SK-N-SH treated with all-trans-retinoic acid at 6 μM for 48 hours (cell line): ENCODE measurements around the gene ARHGAP8.

Experiments
- ATAC-seq: fragments of 200-7000 bp; cut with Tn5 transposase; 3 replicates; pipeline ENCODE4 v1.9.1; 2020; ENCODE audit warnings: mild to moderate bottlenecking, moderate library complexity
- ARNTL ChIP-seq: fragments of 450-650 bp; formaldehyde crosslinking; IDR thresholded peaks from 2 replicates; pipeline ENCODE4 v1.5.0; 2020; ENCODE audit warnings: low read depth, mild to moderate bottlenecking, moderate library complexity, borderline replicate concordance
- BACH2 ChIP-seq: fragments of 250-450 bp; sonication (Bioruptor Pico); IDR thresholded peaks from 2 replicates; pipeline ENCODE4 v1.9.0; 2021; ENCODE audit warnings: mild to moderate bottlenecking, borderline replicate concordance
- CSDC2 ChIP-seq: fragments of 250-450 bp; sonication (Bioruptor Pico); IDR thresholded peaks from 2 replicates; pipeline ENCODE4 v1.5.0; 2020; ENCODE audit warnings: mild to moderate bottlenecking, moderate library complexity
- CSRNP3 ChIP-seq: fragments of 250-450 bp; sonication (Bioruptor Pico); IDR thresholded peaks from 2 replicates; pipeline ENCODE4 v1.5.1; 2021; ENCODE audit warnings: mild to moderate bottlenecking, moderate library complexity
- GLIS3 ChIP-seq: fragments of 250-450 bp; sonication (Bioruptor Pico); IDR thresholded peaks from 2 replicates; pipeline ENCODE4 v1.5.0; 2020; ENCODE audit warnings: mild to moderate bottlenecking, moderate library complexity
- ISL1 ChIP-seq: fragments of 250-450 bp; sonication (Bioruptor Pico); IDR thresholded peaks from 2 replicates; pipeline ENCODE4 v2.1.2; 2022; ENCODE audit warnings: mild to moderate bottlenecking, moderate library complexity
- OSR1 ChIP-seq: fragments of 250-450 bp; sonication (Bioruptor Pico); IDR thresholded peaks from 2 replicates; pipeline ENCODE4 v1.8.0; 2022; ENCODE audit warnings: moderate library complexity, mild to moderate bottlenecking, inconsistent platforms
- PATZ1 ChIP-seq: fragments of 250-450 bp; sonication (Bioruptor Pico); IDR thresholded peaks from 2 replicates; pipeline ENCODE4 v1.8.0; 2020; ENCODE audit warnings: mild to moderate bottlenecking, moderate library complexity, borderline replicate concordance
- POU6F1 ChIP-seq: fragments of 250-450 bp; sonication (Bioruptor Pico); IDR thresholded peaks from 2 replicates; pipeline ENCODE4 v1.8.0; 2021; ENCODE audit warnings: low read depth, mild to moderate bottlenecking, moderate library complexity, borderline replicate concordance
- PPARA ChIP-seq: fragments of 250-450 bp; sonication (Bioruptor Pico); IDR thresholded peaks from 2 replicates; pipeline ENCODE4 v1.5.0; 2020; ENCODE audit warnings: mild to moderate bottlenecking, borderline replicate concordance
- RARB ChIP-seq: fragments of 250-450 bp; sonication (Bioruptor Pico); IDR thresholded peaks from 2 replicates; pipeline ENCODE4 v1.8.0; 2021; ENCODE audit warnings: mild to moderate bottlenecking, moderate library complexity
- SNAI2 ChIP-seq: fragments of 250-450 bp; sonication (Bioruptor Pico); IDR thresholded peaks from 2 replicates; pipeline ENCODE4 v1.5.0; 2020; ENCODE audit warnings: mild to moderate bottlenecking, moderate library complexity
- TCF4 ChIP-seq: fragments of 250-450 bp; sonication (Bioruptor Pico); IDR thresholded peaks from 2 replicates; pipeline ENCODE4 v1.8.0; 2021; ENCODE audit warnings: mild to moderate bottlenecking, moderate library complexity, borderline replicate concordance
- TOX ChIP-seq: fragments of 250-450 bp; sonication (Bioruptor Pico); IDR thresholded peaks from 2 replicates; pipeline ENCODE4 v1.8.0; 2021; ENCODE audit warnings: mild to moderate bottlenecking, moderate library complexity, borderline replicate concordance
- TSHZ2 ChIP-seq: fragments of 250-450 bp; sonication (Bioruptor Pico); IDR thresholded peaks from 2 replicates; pipeline ENCODE4 v1.5.0; 2020; ENCODE audit warnings: mild to moderate bottlenecking, moderate library complexity
- ZC3H10 ChIP-seq: fragments of 250-450 bp; sonication (Bioruptor Pico); IDR thresholded peaks from 2 replicates; pipeline ENCODE4 v1.5.1; 2021; ENCODE audit warnings: mild to moderate bottlenecking, moderate library complexity
- ZFP3 ChIP-seq: fragments of 250-450 bp; sonication (Bioruptor Pico); IDR thresholded peaks from 2 replicates; pipeline ENCODE4 v1.5.0; 2020; ENCODE audit warnings: mild to moderate bottlenecking, moderate library complexity
- ZFP30 ChIP-seq: fragments of 450-650 bp; formaldehyde crosslinking; IDR thresholded peaks from 2 replicates; pipeline ENCODE4 v1.5.0; 2022; ENCODE audit warnings: mild to moderate bottlenecking, moderate library complexity
- ZNF565 ChIP-seq: fragments of 450-650 bp; formaldehyde crosslinking; conservative IDR thresholded peaks from 2 replicates; pipeline ENCODE4 v1.5.0; 2020; ENCODE audit warnings: low read depth, mild to moderate bottlenecking, moderate library complexity
- ZNF70 ChIP-seq: fragments of 450-650 bp; formaldehyde crosslinking; IDR thresholded peaks from 2 replicates; pipeline ENCODE4 v1.5.0; 2020; ENCODE audit warnings: mild to moderate bottlenecking, moderate library complexity
- ZNF8 ChIP-seq: fragments of 450-650 bp; formaldehyde crosslinking; IDR thresholded peaks from 2 replicates; pipeline ENCODE4 v1.5.0; 2020; ENCODE audit warnings: mild to moderate bottlenecking, moderate library complexity

The ARHGAP8 gene

GRCh38 chr22:44885806-44886360 is 133.5 kb downstream of the ARHGAP8 start:
- no peak for TF ChIP-seq CSRNP3 (CRISPR knock-in tag)
- TF ChIP-seq ZFP3: no peak
- no peak for TF ChIP-seq ZFP30
- no peak for TF ChIP-seq TSHZ2 (CRISPR knock-in tag)
- TF ChIP-seq SNAI2 (CRISPR knock-in tag): no peak
- no peak for TF ChIP-seq ZNF70 (CRISPR knock-in tag)
- TF ChIP-seq TOX (CRISPR knock-in tag): no peak
- TF ChIP-seq GLIS3 (CRISPR knock-in tag): no peak
- TF ChIP-seq ZNF8 (CRISPR knock-in tag): no peak
- no peak for TF ChIP-seq ARNTL (CRISPR knock-in tag)
- no peak for TF ChIP-seq ZC3H10
- TF ChIP-seq TCF4 (CRISPR knock-in tag): no peak
- no peak for TF ChIP-seq ISL1 (CRISPR knock-in tag)
- TF ChIP-seq BACH2 (CRISPR knock-in tag): no peak
- no peak for ATAC-seq

- ATAC-seq: no peak
- TF ChIP-seq OSR1: no peak
- no peak for TF ChIP-seq PPARA
- TF ChIP-seq CSDC2 (CRISPR knock-in tag): no peak
- no peak for TF ChIP-seq TCF4 (CRISPR knock-in tag)
- no peak for TF ChIP-seq ARNTL (CRISPR knock-in tag)
- no peak for TF ChIP-seq ZC3H10
- TF ChIP-seq POU6F1 (CRISPR knock-in tag): no peak
- no peak for TF ChIP-seq TOX (CRISPR knock-in tag)
- TF ChIP-seq PATZ1: no peak
- no peak for TF ChIP-seq ISL1 (CRISPR knock-in tag)
- TF ChIP-seq CSRNP3 (CRISPR knock-in tag): no peak
- no peak for TF ChIP-seq ZNF565 (CRISPR knock-in tag)
- TF ChIP-seq TSHZ2 (CRISPR knock-in tag): no peak
- no peak for TF ChIP-seq RARB (CRISPR knock-in tag)
- no peak for TF ChIP-seq ZFP30
- no peak for TF ChIP-seq GLIS3 (CRISPR knock-in tag)
- TF ChIP-seq BACH2 (CRISPR knock-in tag): no peak
- TF ChIP-seq, all 23 proteins: peak for 0
These were observed 135.6 kb downstream of the ARHGAP8 start for GRCh38 chr22:44887941-44888366.
